Sigmoid colon (tissue), 4 donors: ENCODE measurements around the gene RTN4RL2.

Experiments
- CTCF ChIP-seq, 4 experiments: fragments of 450-650 bp in 3 of 4; fragments of 200-600 bp in 1 of 4; IDR thresholded peaks; one replicate each; pipeline ENCODE4 v1.5.1; 2016 to 2019; ENCODE audit warnings: antibody characterized with exemption in 4 of 4, mild to moderate bottlenecking in 3 of 4, moderate library complexity in 2 of 4
- EP300 ChIP-seq, 4 donors: sonication (generic); formaldehyde crosslinking; IDR thresholded peaks; one replicate each; pipeline ENCODE4 v1.6.1; 2017; ENCODE audit warnings: antibody characterized with exemption in 4 of 4
- POLR2AphosphoS5 ChIP-seq, 4 donors: sonication (generic); formaldehyde crosslinking; IDR thresholded peaks; one replicate each; pipeline ENCODE4 v1.6.1; 2017; ENCODE audit warnings: antibody characterized with exemption in 4 of 4

- no peak for TF ChIP-seq CTCF (IDR thresholded peaks at IDR 0.05)
- no peak for TF ChIP-seq POLR2AphosphoS5 (IDR thresholded peaks at IDR 0.05)
- no peak for TF ChIP-seq EP300 (IDR thresholded peaks at IDR 0.05)
These were observed 40.2 kb downstream of the RTN4RL2 start for GRCh38 chr11:57500515-57500914.
